GM19043 (cell line): ENCODE data around the gene FN1.

Experiments
- ATAC-seq: cut with Tn5 transposase; IDR thresholded peaks from one replicate; pipeline ENCODE4 v1.9.1; 2021; ENCODE audit warnings: low read depth; ENCODE audit not compliant: unreplicated experiment

FN1 gene

DNA sequence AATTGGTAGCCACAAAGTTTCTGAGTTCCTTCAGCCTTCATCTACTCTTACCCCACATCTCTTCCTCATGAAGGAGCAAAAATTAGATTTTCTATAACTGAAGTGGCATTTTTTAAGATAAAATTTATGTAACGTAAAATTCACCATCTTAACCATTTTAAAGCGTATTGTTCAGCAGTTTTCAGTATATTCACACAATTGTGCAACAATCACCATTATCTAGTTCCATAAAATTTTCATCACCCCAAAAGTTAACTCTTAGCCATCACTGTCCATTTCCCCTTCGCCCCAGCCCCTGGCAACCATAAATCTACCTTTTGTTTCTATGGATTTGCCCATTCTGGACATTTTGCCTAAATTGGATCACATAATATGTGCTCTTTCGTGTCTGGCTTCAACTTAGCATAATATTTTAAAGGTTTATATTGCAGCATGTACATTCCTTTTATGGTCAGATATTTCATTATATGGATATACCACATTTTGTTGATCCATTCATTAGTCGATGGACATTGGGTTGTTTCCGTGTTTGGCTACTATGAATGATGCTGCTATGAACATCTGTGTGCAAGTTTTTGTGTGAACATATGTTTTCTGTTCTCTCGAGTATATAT, 79.4 kb downstream of the FN1 start:
- no peak for ATAC-seq

DNA sequence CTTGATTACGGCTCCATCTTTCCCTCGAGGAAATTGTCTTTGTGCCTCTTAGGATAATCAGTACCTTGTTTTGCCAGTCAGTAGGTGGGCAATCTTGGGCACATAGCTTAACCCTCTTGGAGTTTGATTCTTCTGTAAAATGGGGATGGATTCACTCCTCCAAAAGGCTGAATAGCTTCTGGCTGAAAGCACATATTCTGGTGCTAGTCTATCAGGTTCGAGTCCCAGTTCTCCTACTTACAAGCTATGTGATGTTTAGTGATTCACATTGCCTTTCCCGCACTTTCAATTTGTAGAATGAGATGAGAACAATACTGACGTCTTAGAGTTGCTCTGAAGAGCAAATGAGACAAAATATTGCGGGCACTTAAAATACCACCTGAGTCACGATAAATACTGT, 80.1 kb downstream of the FN1 start:
- no peak for ATAC-seq

DNA sequence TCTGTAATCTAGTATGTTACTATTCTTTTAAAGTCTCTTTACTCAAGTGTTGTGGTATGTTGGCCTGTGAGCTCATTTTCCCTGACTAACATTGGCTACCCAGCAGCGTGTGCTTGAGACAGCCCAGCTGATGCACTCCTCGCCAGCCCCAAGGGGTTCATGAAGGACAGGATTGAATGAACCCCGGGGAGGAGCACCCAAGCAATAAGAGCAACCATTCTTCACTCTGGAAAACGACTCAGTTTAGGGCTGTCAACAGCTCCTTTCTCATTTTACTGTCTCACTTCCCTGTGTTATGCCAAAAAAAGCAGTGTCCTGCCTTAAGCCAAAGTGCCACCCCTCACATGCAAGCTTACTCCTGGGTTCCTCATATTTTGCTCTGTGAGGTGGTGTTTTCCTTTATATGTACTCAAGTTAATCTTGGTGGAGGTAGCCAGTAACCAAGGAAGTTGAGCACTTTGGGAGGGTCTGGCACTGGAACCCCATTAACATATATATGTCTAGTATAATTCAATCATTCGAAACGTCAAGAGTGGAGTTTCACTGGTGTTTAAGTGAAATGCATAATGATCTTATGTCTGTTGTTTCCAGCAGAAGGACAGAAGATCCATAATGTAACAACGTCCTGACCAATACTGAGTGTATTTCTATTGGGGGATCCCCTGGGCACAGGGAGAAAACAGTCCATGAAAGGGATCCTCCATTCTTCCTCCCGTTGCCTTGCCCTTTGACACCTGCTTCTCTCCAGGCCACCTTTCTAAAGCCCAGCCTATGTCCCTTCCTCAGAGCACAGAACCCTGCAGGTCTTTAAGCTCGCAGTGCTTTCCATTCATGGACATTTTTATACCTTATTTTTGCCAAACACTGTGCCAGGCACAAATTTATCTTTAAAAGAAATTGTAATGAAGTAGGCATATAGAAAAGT, 80.8 kb downstream of the FN1 start:
- ATAC-seq, result no peak

DNA sequence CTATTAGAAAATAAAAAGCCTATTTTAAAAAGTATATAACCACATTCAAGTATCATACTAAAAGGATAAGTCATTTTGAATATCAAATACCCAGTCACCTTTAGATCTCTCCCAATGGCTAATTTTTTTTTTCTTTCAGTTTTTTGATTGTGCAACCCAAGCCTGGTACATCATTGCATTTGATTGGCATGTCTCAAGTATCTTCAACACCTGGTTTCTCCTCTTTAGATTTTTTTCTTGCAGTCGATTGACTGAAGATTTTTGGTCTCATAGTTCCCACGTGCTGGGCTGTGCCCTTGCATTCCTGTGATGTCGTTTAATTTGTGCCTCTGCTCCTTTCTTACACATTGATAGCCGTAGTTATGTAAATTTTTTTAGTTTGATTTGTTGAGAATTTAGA, 83.3 kb downstream of the FN1 start:
- ATAC-seq, result no peak

DNA sequence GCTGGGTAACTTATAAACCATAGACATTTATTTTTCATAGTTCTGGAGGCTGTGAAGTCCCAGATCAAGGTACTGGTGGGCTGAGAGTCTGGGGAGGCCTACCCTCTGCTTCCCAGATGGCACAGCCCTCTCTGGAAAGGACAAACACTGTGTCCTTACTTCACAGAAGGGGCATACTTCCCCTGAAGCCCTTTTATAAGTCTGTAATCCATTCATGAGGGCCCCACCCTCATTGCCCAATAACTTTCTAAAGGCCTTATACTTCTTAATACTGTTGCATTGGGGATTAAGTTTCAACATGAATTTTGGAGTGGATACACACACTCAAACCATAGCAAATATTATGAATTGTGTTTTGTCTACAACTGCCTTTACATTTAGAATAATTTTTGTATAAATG, 88.0 kb downstream of the FN1 start:
- ATAC-seq, result no peak

- no peak for ATAC-seq
Measured at GRCh38 chr2:215338883-215339679, 96.8 kb downstream of the FN1 start.

GRCh38 chr2:215332872-215333595, 102.8 kb downstream of the FN1 start:
- peak; percentile 66 for ATAC-seq

- no peak for ATAC-seq
Measured at GRCh38 chr2:215328066-215328465, 107.8 kb downstream of the FN1 start.

DNA sequence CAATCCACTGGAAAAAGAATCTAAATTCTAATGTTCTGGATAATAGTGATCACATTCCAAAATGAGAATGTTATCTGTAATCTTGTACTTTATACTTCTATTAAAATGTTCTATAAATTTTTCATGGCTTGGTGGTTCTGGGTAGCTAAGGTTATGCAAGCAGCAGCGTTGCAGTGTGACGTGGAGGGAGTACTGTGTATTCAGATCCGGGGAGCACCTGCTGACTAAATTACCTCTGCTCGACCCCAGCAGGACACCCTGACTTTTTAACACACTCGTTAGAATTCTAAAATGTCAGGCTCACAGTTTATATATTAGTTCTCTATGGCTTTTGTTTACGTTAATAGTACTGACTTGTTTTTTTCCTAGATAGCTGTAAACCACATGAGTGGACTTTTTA, 111.1 kb downstream of the FN1 start:
- ATAC-seq, result no peak

- no peak for ATAC-seq
Measured at GRCh38 chr2:215320679-215321078, 115.2 kb downstream of the FN1 start.

DNA sequence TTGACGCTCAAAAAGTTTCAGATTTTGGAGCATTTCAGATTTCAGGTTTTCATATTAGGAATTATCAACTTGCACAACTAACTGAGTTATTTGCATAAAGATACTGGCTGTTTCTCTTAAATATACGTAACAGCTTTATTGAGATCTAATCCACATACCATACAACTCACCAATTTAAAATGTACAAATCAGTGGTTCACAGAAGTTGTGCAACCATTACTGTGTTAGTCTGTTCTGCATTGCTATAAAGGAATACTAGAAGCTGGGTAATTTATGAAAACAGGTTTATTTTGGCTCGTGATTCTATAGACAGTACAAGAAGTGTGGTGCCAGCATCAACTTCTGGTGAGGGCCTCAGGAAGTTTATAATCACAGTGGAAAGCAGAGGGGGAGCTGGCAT, 115.8 kb downstream of the FN1 start:
- no peak for ATAC-seq

DNA sequence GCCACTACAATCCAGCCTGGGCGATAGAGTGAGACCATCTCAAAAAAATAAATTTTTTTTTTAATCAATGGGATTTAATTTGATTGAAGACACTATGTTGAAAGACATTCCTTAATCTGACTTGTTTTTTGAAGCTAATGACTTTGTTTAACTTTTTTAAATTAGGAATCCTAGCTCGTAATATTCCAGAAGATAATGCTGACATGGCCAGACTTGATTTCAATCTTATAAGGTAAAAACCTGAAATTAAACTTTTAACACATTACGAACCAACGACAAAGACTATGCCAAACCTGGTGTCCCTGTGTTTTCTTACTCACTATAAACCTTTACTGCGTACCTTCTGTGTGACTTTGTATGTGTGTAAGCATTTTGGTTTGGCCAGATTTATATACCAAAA, 116.4 kb downstream of the FN1 start:
- ATAC-seq, result no peak

GRCh38 chr2:215316336-215316735, 119.5 kb downstream of the FN1 start:
- no peak for ATAC-seq

GRCh38 chr2:215315301-215315700, 120.6 kb downstream of the FN1 start:
- no peak for ATAC-seq

DNA sequence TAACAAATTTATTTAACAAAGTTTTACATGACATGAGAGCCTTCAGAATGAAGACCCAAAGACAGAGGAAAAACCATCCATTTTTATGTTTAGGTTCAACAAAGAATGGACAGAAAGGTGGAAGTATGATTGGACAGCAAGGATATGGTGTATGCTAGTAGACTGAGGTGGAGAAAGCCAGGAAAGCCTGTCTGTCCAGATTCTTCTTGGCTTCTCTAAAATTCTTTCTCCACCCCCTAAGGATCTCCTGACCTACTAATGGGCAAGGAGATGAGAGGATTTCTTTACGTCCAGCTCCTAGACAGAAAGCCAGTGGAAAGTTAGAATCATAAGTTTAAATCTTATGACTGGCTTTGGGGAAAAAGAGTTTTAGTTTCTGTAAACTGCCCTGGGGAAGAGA, 121.0 kb downstream of the FN1 start:
- ATAC-seq, result no peak

GRCh38 chr2:215313255-215313613, 122.6 kb downstream of the FN1 start:
- ATAC-seq, result no peak

DNA sequence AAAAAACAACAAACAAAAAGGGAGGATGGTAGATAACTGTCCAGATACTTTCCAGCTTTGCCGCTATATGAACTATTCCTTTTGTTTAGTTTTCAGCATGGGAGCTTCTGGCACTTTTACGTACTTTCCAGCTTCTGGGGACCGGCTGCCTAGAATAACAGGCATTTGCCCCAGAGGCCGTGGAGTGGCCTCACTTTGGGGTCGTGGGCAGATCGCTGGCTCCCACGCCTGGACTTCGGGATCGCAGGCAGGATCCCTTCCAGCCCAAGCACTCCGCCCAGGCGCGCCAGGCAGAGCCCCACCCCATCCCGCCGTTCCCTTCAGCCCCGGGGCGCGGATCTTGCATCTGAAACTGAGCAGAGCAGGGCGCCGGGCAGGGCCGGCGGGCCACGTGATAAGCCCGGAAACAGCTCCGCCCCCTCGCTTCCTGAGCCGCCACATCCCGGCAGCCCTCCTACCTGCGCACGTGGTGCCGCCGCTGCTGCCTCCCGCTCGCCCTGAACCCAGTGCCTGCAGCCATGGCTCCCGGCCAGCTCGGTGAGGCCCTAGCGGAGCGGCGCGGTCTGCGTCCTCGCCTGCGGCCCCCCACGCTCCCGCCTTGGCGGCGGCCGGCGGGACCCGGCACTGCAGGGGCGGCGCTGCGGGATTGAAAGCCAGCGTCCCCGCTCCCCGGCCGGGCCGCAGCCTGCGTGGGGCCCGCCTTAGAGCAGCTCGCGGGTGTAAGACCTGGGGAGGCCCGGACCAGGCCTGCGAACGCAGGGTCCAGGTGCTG, 124.1 kb downstream of the FN1 start, which contains the start of gene ATIC:
Gene ATIC (plus strand): TSS at position 435 of the 772 bp plus-strand sequence. CDS start 84 bp downstream, at position 519.
- ATAC-seq, result peak; percentile 99

DNA sequence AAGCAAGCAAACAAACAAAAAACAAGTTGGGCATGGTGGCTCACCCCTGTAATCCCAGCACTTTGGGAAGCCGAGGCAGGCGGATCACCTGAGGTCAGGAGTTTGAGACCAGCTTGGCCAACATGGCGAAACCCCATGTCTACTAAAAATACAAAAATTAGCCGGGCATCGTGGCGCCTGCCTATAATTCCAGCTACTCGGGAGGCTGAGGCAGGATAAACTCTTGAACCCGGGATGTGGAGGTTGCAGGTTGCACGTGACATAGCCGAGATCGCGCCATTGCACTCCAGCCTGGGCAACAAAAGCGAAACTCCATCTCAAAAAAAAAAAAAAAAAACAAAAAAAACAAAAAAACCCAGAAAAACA, 124.6 kb downstream of the FN1 start:
- ATAC-seq, result peak; percentile 18
